ENCODE measurements around the gene CIAO1.
"Not testable (repeated sequence)": the region's sequence is repeated elsewhere in the genome, so short reads cannot be mapped to it uniquely, and the experiment has no call there.

The CIAO1 gene

GRCh38 chr2:96265840-96266679, at the start of gene CIAO1, which contains the start of gene TMEM127:
Gene CIAO1 (plus strand): TSS chr2:96266225. CDS start chr2:96266351, 126 bp downstream.
Gene TMEM127 (minus strand): TSS chr2:96265997. CDS start chr2:96265381, 616 bp downstream.
- peak; percentile 99 for DNase-seq (ENCODE audit: low spot score)

GRCh38 chr2:96218508-96219131, 47.4 kb upstream of the CIAO1 start:
- DNase-seq (ENCODE audit: low spot score): no peak

GRCh38 chr2:96219959-96220358, 46.1 kb upstream of the CIAO1 start:
- DNase-seq (ENCODE audit: low spot score): not testable (repeated sequence)

DNA sequence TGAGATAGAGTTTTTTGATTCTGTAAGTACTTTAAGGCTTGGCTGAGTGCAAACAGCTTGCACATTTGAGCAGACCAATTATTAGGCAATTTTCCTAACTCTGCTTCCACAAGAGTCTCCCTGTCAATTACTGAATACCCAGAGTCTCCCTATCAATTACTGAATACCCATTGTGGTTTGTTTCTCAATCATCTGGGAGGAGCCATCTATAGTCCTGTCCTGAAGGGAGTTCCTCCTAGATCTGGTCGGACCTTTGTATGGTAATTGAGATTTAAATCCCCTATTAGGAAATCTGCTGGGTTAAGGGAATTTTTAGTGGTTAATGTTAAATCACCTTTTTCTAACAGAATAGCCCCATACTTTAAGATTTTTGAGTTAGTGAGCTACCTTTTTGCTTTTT, 44.9 kb upstream of the CIAO1 start:
- DNase-seq (ENCODE audit: low spot score): not testable (repeated sequence)

DNA sequence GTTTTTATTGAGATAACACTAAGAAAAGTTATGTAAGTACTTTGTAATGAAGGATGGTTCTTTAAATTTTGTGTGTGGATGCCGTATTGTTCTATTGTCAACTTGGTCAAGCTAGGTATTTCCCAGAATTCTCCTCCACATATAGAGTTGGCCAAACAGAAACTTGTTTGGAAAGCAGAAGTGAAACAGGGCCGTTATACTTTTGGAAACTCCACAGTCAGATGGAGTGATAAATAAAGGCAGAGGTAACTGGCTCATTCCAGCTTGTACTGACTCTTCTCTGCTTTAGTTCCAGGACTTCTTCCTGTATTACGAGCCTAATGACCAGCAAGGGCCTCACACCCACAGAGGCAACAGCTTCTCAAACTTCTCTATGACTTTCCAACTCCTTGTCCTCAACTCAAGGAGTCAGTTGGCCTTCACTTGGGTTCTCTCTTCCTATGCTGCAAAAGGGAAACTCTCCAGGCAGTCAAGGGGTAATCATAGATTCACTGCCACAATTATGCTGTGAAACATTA, 41.0 kb upstream of the CIAO1 start:
- DNase-seq (ENCODE audit: low spot score): no peak

DNA sequence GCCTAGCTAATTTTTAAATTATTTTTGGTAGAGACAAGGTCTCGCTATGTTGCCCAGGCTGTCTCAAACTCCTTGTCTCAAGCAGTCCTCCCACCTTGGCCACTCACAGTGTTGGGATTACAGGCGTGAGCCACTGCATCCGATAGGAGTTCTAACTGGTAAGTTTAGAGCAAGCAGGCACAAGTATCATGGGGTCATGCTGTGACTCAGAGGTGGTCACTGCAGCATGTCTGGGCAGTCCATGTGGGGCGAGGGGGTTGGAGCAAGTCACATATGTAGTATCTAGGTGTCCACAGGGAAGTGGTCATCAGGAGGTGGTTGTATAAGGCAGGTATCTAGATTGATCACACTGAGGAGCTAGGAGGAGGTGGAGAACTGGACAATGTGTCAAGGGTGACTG, 34.7 kb upstream of the CIAO1 start:
- peak; percentile 2 for DNase-seq (ENCODE audit: low spot score)

DNA sequence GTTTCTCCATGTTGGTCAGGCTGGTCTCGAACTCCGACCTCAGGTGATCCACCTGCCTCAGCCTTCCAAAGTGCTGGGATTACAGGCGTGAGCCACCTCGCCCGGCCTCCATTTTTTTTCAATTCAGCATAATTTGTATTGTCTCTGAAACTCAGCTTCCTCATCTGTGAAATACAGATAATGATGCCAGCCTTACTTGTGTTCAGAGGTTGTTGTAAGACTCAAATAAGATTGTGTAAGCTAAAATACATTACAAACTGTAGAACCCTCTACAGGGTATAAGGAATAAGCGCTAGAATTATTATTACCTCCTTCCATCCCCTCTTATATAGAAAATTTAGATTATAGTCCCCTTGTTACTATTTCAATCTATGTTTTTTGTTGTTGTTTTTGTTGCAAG, 32.6 kb upstream of the CIAO1 start:
- no peak for DNase-seq (ENCODE audit: low spot score)

DNA sequence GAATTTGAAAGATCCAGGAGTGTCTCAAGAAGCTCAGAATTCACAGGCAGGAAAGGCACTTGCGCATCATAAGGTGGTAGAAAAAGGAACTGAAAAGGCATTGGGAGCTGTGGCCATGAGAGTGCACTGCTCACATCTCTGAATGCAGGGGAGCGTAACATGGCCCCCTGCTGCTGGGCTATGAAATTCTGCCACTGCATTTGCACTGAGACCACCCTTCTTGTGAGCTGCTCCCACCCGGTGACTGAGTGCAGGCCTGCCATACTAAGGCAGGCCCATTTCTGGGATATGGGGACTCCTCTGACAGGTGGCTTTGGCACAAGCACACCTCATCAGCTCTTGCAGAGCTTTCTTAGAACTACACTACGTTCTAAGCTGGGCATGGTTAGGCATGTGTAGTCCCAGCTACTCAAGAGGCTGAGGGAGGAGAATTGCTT, 32.1 kb upstream of the CIAO1 start:
- DNase-seq (ENCODE audit: low spot score): peak; percentile 2

DNA sequence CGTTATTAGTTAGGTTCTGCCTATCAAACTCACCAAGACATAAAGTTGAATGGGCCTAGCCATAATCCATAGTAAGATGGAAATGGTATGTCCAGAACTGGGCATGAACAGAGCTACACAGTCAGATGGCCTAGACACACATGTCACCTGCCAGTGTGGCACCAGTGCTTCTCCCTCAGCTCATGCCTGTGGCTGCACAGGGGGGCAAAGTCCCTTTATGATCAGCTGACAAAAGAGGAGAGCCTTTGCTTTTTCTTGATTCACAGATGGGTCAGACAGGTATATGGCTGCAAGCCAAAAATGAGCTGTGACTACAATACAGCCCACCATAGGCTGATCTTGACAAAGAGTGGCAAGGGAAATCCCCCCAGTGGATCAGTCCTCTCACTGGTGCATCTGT, 29.1 kb upstream of the CIAO1 start:
- no peak for DNase-seq (ENCODE audit: low spot score)

DNA sequence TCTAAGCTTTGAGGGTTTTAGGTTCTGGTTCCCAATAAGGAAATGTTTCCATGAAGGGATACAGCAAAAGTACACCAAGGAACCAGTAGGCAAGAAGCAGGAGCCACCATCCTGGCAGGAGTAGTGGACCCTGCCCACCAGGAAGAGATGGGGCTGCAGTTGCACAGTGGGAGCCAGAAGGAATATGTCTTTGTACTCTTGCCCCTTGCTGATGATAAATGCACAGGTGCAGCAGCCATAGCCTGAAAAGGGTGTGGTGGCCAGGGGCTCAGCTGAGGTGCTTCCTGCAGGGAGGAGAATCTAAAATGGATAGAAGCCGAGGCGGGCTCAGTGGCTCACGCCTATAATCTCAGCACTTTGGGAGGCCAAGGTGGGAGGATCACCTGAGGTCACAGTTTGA, 27.8 kb upstream of the CIAO1 start:
- no peak for DNase-seq (ENCODE audit: low spot score)

DNA sequence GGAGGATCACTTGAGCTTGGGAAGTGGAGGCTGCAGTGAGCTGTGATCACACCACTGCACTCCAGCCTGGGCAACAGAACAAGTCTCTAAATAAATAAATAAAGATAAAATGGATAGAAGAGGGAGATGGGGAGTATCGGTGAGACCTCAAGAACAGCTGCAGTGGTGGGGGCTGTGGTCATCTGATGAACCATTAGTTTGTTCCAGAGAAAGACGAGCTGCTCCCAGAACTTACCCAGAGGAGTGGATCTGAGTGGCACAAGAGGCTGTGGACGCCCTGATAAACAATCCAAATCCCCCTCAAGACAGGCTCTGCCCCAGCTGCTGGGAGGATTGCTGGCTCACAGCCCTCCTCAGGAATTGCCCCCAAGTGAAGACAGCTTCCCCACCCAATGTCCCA, 26.9 kb upstream of the CIAO1 start:
- peak; percentile 2 for DNase-seq (ENCODE audit: low spot score)

DNA sequence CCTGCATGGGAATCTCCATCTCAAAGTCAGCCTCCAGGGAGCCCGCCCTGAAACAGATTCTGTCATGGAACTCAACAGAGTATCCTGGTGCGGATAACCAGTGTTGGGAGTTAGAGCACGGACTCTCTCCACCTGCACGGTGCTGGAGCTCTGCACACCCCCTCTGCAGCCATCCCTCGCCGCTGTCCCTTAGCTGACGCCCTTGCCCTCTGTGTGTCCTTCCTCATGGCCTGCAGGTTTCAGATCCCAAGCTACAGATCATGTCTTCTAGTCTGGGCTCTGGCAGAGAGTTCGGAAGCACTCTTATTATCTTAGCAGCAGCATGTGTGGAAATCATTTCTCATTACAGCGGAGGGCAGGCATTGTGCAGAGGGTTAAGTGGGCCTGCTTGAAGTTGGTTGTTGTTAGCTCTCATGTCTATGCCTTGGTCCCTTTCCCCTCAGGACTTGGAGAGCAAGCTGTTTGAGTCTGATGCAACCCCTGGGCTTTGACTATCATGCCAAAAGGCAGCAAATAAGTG, 26.2 kb upstream of the CIAO1 start:
- peak; percentile 1 for DNase-seq (ENCODE audit: low spot score)

GRCh38 chr2:96240341-96241038, 25.5 kb upstream of the CIAO1 start:
- peak; percentile 2 for DNase-seq (ENCODE audit: low spot score)

DNA sequence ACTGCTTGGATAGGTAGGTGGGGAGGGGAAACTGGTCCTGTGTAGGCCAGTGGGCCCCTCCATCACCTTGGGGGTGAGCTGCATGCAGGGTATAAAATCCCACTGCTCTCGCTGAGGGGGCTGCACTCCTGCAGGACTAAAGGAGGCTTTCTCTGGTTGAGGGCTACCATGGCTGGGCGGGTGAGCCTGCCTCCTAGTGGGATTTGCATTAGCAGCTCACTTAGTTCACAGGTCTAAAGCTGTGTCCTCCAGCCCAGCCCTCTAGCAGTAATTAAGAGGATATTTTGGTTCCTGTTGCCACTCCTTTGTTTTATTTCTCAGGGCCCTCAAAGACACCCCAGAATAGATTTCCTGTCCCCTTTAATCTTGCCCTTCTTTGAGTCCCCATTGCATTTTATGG, 24.8 kb upstream of the CIAO1 start:
- DNase-seq (ENCODE audit: low spot score): peak; percentile 1

DNA sequence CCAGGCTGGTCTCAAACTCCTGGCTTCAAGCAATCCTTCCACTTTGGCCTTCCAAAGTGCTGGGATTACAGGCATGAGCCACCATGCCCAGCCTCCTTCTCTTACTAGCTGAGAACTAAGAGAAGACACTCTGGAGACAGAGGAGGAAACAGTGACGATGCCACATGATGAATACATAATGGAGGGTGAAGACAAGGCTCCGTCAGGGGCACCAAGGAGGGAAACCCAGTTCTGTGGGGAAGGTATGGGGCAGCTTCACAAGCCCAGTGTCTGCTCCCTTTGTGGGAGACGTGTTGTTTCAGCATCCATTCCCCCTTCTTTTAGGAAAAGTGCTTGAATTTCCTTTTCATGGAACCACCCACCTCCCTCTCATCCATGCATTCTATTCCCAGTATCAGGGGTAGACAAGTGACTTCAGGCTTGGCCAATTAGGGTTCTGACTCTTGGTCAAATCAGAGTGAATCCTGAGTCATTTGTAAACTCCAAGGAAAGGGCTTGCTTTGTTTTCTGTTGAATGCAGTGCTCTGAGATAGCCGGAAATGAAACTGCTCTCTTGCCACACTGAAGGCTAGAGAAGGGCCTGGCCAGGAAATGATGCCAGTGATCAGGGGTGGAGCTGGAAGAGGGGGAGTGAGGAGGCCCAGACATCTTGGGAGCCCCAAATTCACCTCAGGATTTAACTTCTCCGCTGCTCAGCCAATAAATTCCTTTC, 24.0 kb upstream of the CIAO1 start:
- peak; percentile 81 for DNase-seq (ENCODE audit: low spot score)

DNA sequence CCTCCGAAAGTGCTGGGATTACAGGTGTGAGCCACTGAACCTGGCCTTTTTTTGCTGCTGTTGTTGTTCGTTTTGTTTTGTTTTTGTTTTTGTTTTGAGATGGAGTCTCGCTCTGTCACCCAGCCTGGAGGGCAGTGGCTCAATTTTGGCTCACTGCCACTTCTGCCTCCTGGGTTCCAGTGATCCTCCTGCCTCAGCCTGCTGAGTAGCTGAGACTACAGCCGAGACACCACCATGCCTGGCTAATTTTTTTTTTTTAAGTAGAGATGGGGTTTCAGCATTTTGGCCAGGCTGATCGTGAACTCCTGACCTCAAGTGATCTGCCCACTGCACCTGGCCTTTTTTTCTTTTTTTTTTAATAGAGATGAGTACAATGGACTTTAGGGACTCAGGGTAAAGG, 22.2 kb upstream of the CIAO1 start:
- no peak for DNase-seq (ENCODE audit: low spot score)

DNA sequence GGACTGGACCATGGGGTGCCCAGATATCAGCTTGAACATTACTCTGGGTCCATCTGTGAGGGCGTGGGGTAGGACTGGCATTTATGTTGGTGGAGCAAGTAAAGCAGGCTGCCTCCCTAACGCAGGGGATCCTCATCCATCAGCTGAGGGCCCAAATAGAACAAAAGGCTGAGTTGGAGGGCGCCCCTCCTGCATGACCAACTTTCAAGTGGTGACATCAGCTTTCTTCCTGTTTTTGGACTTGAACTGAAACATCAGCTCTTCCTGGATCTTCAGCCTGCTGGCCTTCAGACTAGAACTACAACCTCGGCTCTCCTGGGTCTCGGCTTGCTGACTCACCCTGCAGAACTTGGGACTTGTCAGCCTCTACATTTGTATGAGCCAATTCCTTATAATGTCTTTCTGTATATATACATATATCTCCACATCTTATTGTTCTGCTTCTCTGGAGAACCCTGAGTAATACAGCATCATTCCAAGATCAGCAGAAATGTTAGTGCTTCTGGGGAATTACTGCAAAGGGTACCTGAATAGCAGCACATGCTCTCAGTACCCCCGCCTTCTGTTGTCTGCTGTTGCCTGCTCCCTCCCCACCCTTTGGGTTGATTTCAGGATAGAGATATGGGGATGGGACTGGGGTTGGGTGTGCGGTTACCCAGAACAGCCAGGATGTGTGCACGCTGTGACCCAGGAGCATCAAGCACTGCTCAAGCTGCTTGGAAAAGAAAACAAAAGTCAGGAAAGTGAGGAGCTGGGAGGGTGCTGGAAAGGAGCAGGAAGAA, 20.2 kb upstream of the CIAO1 start:
- DNase-seq (ENCODE audit: low spot score): no peak

GRCh38 chr2:96247009-96247408, 19.0 kb upstream of the CIAO1 start:
- DNase-seq (ENCODE audit: low spot score): no peak

GRCh38 chr2:96247896-96248295, 18.1 kb upstream of the CIAO1 start:
- no peak for DNase-seq (ENCODE audit: low spot score)

DNA sequence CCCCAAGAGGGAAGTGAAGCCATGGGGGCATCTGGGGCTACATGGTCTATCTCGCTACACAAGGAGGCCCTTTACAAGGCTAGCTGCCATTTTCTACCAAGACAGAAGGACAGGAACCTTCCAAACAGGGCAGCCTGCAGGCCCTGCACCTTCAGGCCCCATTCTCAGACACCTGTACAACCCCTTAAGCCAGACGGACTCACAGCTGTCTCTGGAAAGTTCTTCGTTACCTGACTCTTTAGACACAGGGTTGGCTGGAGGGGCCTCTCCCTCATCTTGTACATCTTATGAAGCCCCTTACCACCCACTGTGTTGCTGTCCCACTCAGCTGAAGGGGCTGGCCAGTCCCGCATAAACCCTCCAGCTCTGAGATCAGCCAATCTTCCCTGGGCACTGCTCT, 17.4 kb upstream of the CIAO1 start:
- no peak for DNase-seq (ENCODE audit: low spot score)

DNA sequence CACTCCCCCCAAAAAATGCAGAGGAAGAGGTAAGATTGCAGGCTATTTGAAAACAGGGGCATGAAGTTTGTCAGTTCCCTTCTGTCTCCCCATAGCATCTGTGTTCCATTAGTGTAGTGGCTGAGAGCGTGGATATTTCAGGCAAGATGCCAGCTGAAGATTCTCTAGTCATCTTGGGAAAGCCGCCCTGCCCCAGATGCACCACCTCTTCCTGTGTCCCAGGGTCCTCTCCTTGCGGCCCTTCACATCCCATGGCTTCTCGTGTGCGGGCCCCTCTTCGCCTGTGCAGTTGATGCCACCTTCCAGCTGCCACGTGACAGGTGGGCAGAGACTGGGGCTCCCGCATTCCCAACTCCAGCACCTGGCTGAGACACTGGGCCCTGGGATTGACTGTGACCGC, 16.4 kb upstream of the CIAO1 start:
- peak; percentile 89 for DNase-seq (ENCODE audit: low spot score)
